Spleen (tissue), 11 donors: ENCODE measurements around the gene PELI3. TPM values are rescaled to one million over a fixed set of nuclear protein-coding genes. Genes with fewer than 3 reads are reported as not detected.
"Not testable (repeated sequence)": the region's sequence is repeated elsewhere in the genome, so short reads cannot be mapped to it uniquely, and the experiment has no call there.

Source experiments
- DNase-seq: peaks from one replicate; pipeline ENCODE4 v3.0.0-alpha.2; 2020
- H3K27ac ChIP-seq, 8 donors: fragments of 200-600 bp; sonication (generic) in 7 of 8; 1 replicate in 4 of 8; 2 replicates in 4 of 8; pipeline versions ENCODE4 v1.5.0 to v1.8.0; 2016 to 2021; ENCODE audit warnings: inconsistent platforms in 4 of 8, mild to moderate bottlenecking in 4 of 8, moderate library complexity in 1 of 8
- H3K27me3 ChIP-seq, 7 donors: fragments of 200-600 bp; sonication (generic) in 6 of 7; replicated peaks in 1 of 7; 1 replicate in 4 of 7; 2 replicates in 3 of 7; pipeline versions ENCODE4 v1.5.0 to v1.8.0; 2016 to 2021; ENCODE audit warnings: inconsistent platforms in 3 of 7, mild to moderate bottlenecking in 1 of 7
- H3K36me3 ChIP-seq, 6 donors: fragments of 200-600 bp; sonication (generic) in 5 of 6; 1 replicate in 4 of 6; 2 replicates in 2 of 6; pipeline versions ENCODE4 v1.5.0 to v1.8.0; 2016 to 2021; ENCODE audit warnings: inconsistent platforms in 2 of 6
- H3K4me1 ChIP-seq, 6 donors: fragments of 200-600 bp; sonication (generic) in 5 of 6; 1 replicate in 3 of 6; 2 replicates in 3 of 6; pipeline versions ENCODE4 v1.5.0 to v1.8.0; 2016 to 2021; ENCODE audit warnings: inconsistent platforms in 3 of 6
- H3K4me3 ChIP-seq, 8 donors: fragments of 200-600 bp; sonication (generic) in 7 of 8; 1 replicate in 4 of 8; 2 replicates in 4 of 8; pipeline versions ENCODE4 v1.5.0 to v1.8.0; 2016 to 2021; ENCODE audit warnings: inconsistent platforms in 4 of 8, mild to moderate bottlenecking in 4 of 8, moderate library complexity in 2 of 8
- H3K9me3 ChIP-seq, 8 donors: fragments of 200-600 bp; sonication (generic) in 7 of 8; 1 replicate in 4 of 8; 2 replicates in 4 of 8; pipeline versions ENCODE4 v1.5.0 to v1.8.0; 2016 to 2021; ENCODE audit warnings: inconsistent platforms in 4 of 8
- POLR2A ChIP-seq, 3 donors: fragments of 450-650 bp; IDR thresholded peaks; one replicate each; pipeline ENCODE4 v1.5.1; 2017; ENCODE audit warnings: antibody characterized with exemption in 3 of 3, mild to moderate bottlenecking in 1 of 3
- POLR2AphosphoS5 ChIP-seq, 3 donors: sonication (generic); formaldehyde crosslinking; IDR thresholded peaks; one replicate each; pipeline ENCODE4 v1.5.1; 2017; ENCODE audit warnings: antibody characterized with exemption in 3 of 3
- WGBS, 5 donors: extraction: QIAGEN DNeasy Blood & Tissue Kit in 3 of 5; methylation state at CpG; one replicate each; pipeline versions ENCODE4 v1.1.5 to v1.1.7; 2013 to 2018; 5-methylcytosine and 5-hydroxymethylcytosine counted together
- intact Hi-C: fragments of 100-400 bp; cut with DNase I; formaldehyde crosslinking; loops from one replicate; pipeline ENCODE4 v1.15.0; 2023; ENCODE audit warnings: low total_unique reads
- polyA plus RNA-seq, 3 donors: library from polyadenylated mRNA; stranded (reverse); fragments of 200-250 nt; gene quantifications; one replicate each; pipeline ENCODE4 v1.2.1, GENCODE V29; 2013
- total RNA-seq, 7 donors: library from RNA; depleted of rRNA in 3 of 7; stranded (reverse); fragments of >200 nt in 3 of 7; fragmentation: NEBNext Ultra II Directional in 4 of 7; extraction: Animal tissue kit (Norgen Biotek cat#: 25700) in 4 of 7; gene quantifications; one replicate each; pipeline versions ENCODE4 v1.1.0 to v1.2.1, GENCODE V29; 2016 to 2021
- TF ChIP-seq, protein P1 (sequence below), 11 experiments: fragments of 200-600 bp in 7 of 11; fragments of 450-650 bp in 4 of 11; sonication (generic) in 4 of 11; IDR thresholded peaks in 8 of 11; conservative IDR thresholded peaks in 3 of 11; 1 replicate in 7 of 11; 2 replicates in 4 of 11; pipeline versions ENCODE4 v1.4.0 to v1.8.0; 2016 to 2021; ENCODE audit warnings: antibody characterized with exemption in 11 of 11, inconsistent platforms in 4 of 11, mild to moderate bottlenecking in 1 of 11
- donor health status: healthy with polysubstance abuse.
- donor health status: DM: no; HTN: no; CAD: no; lungs with moderate emphysema.
- donor health status: DM: no; HTN: no; CAD: no.
- donor health status: Bipolar disorder and iron deficiency.
- donor health status: healthy.
- donor health status: DM: no; HTN: no; CAD: no.
- donor health status: DM: yes; HTN: yes; CAD: no.

The PELI3 gene
- total and polyA plus RNA-seq, 10 donors: 2.4 to 14.6 (median 9.7) TPM

DNA sequence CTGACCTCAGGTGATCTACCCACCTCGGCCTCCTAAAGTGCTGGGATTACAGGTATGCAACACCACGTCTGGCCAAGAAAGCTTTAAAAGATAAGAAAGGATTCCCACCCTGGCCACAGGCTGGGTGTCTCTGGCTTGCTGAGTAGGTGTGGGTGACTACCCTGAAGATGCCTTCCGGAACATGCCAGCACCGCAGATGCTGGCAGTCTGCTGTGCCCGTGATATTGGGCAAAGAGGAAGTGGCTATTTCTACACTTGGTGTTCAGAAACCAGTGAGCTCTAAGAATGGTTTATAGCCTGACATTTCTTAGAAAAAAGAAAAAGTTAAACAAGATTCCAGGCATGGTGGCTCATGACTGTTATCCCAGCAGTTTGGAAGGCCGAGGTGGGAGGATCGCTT is 34.1 kb upstream of the PELI3 start:
- Histone ChIP-seq H3K27me3 (no peaks in the 10 kb centered on the region), H3K4me1 (peaks cover 0 to 17% (median 2%) of the 10 kb centered on the region in 6 donors), H3K36me3 (peaks cover 0 to 58% (median 33%) of the 10 kb centered on the region in 6 donors), H3K9me3 (no peaks in the 10 kb centered on the region), H3K4me3 (no peak overlapping the region), H3K27ac (peak overlapping the region in 3 of 8 donors; percentile 21 to 47 (median 46))
- TF ChIP-seq, protein P1, sequence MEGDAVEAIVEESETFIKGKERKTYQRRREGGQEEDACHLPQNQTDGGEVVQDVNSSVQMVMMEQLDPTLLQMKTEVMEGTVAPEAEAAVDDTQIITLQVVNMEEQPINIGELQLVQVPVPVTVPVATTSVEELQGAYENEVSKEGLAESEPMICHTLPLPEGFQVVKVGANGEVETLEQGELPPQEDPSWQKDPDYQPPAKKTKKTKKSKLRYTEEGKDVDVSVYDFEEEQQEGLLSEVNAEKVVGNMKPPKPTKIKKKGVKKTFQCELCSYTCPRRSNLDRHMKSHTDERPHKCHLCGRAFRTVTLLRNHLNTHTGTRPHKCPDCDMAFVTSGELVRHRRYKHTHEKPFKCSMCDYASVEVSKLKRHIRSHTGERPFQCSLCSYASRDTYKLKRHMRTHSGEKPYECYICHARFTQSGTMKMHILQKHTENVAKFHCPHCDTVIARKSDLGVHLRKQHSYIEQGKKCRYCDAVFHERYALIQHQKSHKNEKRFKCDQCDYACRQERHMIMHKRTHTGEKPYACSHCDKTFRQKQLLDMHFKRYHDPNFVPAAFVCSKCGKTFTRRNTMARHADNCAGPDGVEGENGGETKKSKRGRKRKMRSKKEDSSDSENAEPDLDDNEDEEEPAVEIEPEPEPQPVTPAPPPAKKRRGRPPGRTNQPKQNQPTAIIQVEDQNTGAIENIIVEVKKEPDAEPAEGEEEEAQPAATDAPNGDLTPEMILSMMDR (IDR thresholded peaks at IDR 0.05 in 8 of 11, conservative IDR thresholded peaks at IDR 0.05 in 3 of 11): no peak
- TF ChIP-seq POLR2A (IDR thresholded peaks at IDR 0.05) (no peak), POLR2AphosphoS5 (IDR thresholded peaks at IDR 0.05) (no peak)
- no peak for DNase-seq
- WGBS, 5 donors: 58 to 89% (median 71%) methylated on average over 7 of the region's 7 CpGs
- intact Hi-C loops: no loop called here

DNA sequence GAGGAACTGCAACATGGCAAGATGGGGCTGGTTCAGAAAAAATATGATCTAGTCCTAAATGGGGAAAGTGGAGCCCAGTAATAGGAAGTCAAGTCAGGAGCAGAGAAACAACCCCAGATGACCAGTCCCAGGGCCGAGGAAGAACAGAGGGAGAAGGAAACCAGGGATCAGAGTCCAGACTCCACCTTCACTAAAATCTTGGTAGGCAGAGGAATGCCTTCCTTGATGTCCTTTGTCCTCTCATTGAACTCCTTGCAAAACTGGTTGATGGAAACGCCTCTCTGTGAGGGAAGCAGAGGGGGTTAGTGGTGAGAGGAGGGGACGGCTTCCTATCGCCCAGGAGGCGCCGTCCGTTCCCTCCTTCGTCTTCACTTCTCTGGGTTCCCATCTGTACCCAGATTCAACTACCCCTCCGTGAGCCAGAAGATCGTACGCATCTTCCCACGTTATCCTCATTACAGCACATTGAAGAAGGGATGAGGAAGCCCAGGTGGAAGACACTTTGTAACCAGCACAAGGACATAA is 28.7 kb upstream of the PELI3 start:
- H3K27me3 ChIP-seq: peaks cover 0 to 4% (median 0%) of the 10 kb centered on the region in 7 donors
- peak overlapping the region; percentile 86 to 97 (median 92) for H3K4me3 ChIP-seq
- 6 to 8% (median 7%) methylated on average over 12 of the region's 12 CpGs for WGBS, 5 donors
- H3K9me3 ChIP-seq: peaks cover 0 to 8% (median 6%) of the 10 kb centered on the region in 8 donors
- H3K27ac ChIP-seq: peak overlapping the region; percentile 83 to 94 (median 89)
- TF ChIP-seq POLR2A (IDR thresholded peaks at IDR 0.05): no peak
- TF ChIP-seq POLR2AphosphoS5 (IDR thresholded peaks at IDR 0.05): no peak
- TF ChIP-seq, protein P1 (IDR thresholded peaks at IDR 0.05 in 8 of 11, conservative IDR thresholded peaks at IDR 0.05 in 3 of 11): no peak
- no peak for DNase-seq
- peaks cover 6 to 20% (median 11%) of the 10 kb centered on the region in 6 donors for H3K4me1 ChIP-seq
- intact Hi-C loops: no loop called here
- peaks cover 0 to 43% (median 33%) of the 10 kb centered on the region in 6 donors for H3K36me3 ChIP-seq

DNA sequence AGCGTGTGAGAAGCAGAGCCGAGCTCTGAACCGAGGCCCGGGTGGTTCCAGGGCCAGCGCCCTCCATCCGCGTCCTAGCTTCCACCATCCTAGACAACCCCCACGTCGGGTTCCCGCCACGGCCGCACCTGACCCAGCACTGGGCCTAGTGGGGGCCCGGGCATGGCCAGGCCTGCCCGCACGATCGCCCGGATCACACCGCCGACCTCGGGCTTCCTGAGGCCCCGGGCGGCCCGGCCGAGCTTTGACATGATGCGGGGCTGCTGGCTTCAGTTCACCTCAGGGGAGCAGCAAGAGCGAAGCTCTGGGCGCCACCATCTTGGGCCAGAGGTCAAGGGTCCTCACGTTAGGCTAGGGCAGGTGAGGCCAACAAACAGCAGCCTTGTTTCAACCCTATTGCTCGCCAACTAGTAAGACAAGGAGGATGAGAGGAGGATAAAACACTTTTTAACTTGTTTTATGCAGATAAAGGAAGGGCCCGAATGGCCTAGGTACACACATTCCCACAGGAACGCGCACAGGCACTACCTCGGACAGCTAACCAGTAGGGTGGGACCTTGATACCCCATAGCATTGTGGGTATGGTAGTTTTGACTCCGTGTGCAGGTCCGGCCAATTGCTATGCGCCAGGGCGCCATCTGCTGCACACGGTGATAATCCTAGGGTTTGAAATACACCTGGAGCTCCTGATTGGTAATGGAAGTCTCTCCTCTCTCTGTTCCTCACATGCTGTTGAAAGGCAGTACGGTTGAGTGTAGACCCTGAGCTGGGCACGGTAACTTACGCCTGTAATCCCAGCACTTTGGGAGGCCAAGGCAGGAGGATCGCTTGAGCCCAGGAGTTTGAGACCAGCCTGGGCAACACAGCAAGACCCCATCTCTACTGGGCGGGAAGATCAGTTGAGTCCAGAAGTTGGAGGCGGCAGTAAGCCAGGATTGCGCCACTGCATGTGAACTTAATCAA is 27.9 kb upstream of the PELI3 start, which contains the start of gene MRPL11:
Gene MRPL11 (minus strand): TSS at position 345 of the 963 bp plus-strand sequence. CDS start 94 bp downstream, at position 251.
- peaks cover 0 to 4% (median 0%) of the 10 kb centered on the region in 7 donors for H3K27me3 ChIP-seq
- peaks cover 0 to 36% (median 28%) of the 10 kb centered on the region in 6 donors for H3K36me3 ChIP-seq
- peaks cover 6 to 20% (median 11%) of the 10 kb centered on the region in 6 donors for H3K4me1 ChIP-seq
- TF ChIP-seq POLR2A (IDR thresholded peaks at IDR 0.05): no peak
- TF ChIP-seq, protein P1 (IDR thresholded peaks at IDR 0.05 in 8 of 11, conservative IDR thresholded peaks at IDR 0.05 in 3 of 11): peak; percentile 22 to 71 (median 56)
- TF ChIP-seq POLR2AphosphoS5 (IDR thresholded peaks at IDR 0.05): peak; percentile 53 to 72 (median 67)
- H3K27ac ChIP-seq: peak within 1 kb of the TSS; percentile 83 to 94 (median 89)
- peak within 1 kb of the TSS; percentile 86 to 97 (median 92) for H3K4me3 ChIP-seq
- H3K9me3 ChIP-seq: peaks cover 0 to 16% (median 13%) of the 10 kb centered on the region in 8 donors
- DNase-seq: peak; percentile 95
- whole genome bisulfite sequencing, 5 donors: 8 to 12% (median 8%) methylated on average over 35 to 45 of the region's 45 CpGs
- intact Hi-C loops: no loop called here

DNA sequence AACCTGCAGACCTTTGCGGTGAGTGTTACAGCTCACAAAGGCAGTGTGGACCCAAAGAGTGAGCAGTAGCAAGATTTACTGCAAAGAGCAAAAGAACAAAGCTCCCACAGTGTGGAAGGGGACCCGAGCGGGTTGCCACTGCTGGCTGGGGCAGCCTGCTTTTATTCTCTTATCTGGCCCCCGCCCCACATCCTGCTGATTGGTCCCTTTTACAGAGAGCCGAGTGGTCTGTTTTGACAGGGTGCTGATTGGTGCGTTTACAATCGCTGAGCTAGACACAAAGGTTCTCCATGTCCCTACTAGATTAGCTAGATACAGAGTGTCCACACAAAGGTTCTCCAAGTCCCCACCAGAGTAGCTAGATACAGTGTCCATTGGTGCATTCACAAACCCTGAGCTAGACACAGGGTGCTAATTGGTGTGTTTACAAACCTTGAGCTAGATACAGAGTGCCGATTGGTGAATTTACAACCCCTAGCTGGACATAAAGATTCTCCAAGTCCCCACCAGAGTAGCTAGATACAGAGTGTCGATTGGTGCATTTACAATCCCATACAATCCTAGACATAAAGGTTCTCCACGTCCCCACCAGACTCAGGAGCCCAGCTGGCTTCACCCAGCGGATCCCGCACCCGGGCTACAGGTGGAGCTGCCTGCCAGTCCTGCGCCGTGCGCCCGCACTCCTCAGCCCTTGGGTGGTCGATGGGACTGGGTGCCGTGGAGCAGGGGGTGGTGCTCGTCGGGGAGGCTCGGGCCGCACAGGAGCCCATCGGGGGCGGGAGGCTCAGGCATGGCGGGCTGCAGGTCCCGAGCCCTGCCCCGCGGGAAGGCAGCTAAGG is 26.4 kb upstream of the PELI3 start:
- 88 to 93% (median 90%) methylated on average over 17 to 29 of the region's 29 CpGs for WGBS, 5 donors
- Histone ChIP-seq H3K36me3 (peaks cover 0 to 20% (median 14%) of the 10 kb centered on the region in 6 donors), H3K4me1 (peaks cover 6 to 20% (median 11%) of the 10 kb centered on the region in 6 donors), H3K9me3 (peaks cover 0 to 25% (median 19%) of the 10 kb centered on the region in 8 donors)
- DNase-seq, intact Hi-C loops, H3K27me3 ChIP-seq, H3K27ac ChIP-seq, H3K4me3 ChIP-seq: not testable (repeated sequence)

DNA sequence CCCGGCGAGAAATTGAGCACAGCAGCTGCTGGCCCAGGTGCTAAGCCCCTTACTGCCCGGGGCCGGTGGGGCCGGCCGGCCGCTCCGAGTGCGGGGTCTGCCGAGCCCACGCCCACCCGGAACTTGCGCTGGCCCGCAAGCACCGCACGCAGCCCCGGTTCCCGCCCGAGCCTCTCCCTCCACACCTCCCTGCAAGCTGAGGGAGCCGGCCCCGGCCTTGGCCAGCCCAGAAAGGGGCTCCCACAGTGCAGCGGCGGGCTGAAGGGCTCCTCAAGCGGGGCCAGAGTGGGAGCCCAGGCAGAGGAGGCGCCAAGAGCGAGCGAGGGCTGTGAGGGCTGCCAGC is 25.8 kb upstream of the PELI3 start:
- H3K4me3 ChIP-seq, H3K27ac ChIP-seq, intact Hi-C loops, H3K27me3 ChIP-seq, DNase-seq: not testable (repeated sequence)
- peaks cover 0 to 25% (median 19%) of the 10 kb centered on the region in 8 donors for H3K9me3 ChIP-seq
- WGBS, 5 donors: 91 to 95% (median 92%) methylated on average over 16 to 27 of the region's 27 CpGs
- H3K36me3 ChIP-seq: peaks cover 0 to 14% (median 8%) of the 10 kb centered on the region in 6 donors
- peaks cover 6 to 20% (median 11%) of the 10 kb centered on the region in 6 donors for H3K4me1 ChIP-seq
